GM12874 (cell line): Measurements from ENCODE around the gene SYDE1.

Experiments used
- CTCF ChIP-seq: IDR thresholded peaks from 2 replicates; pipeline ENCODE4 v1.5.1; 2011; ENCODE audit warnings: low read depth, mild to moderate bottlenecking, control low read depth, low read length, moderate library complexity; ENCODE audit not compliant: insufficient read depth

SYDE1 gene

GRCh38 chr19:15104411-15104810, 2.8 kb upstream of the SYDE1 start:
- no peak for TF ChIP-seq CTCF

GRCh38 chr19:15105044-15105443, 2.2 kb upstream of the SYDE1 start:
- no peak for TF ChIP-seq CTCF

- TF ChIP-seq CTCF, result no peak
Measured at GRCh38 chr19:15108145-15108844, 1.1 kb downstream of the SYDE1 start.

- TF ChIP-seq CTCF, result no peak
Measured at GRCh38 chr19:15108845-15109767, 1.9 kb downstream of the SYDE1 start.

GRCh38 chr19:15109768-15110417, 2.7 kb downstream of the SYDE1 start:
- no peak for TF ChIP-seq CTCF

- no peak for TF ChIP-seq CTCF
Measured at GRCh38 chr19:15110418-15110815, 3.2 kb downstream of the SYDE1 start.

GRCh38 chr19:15111758-15112157, 4.6 kb downstream of the SYDE1 start:
- TF ChIP-seq CTCF, result no peak
